OCI-M2 (cell line): ENCODE data around the gene ABLIM1.

ENCODE experiments used
- DNase-seq: peaks from one replicate; lab custom pipeline; 2025; ENCODE audit not compliant: unreplicated experiment; lab: John Stamatoyannopoulos, UW

Gene ABLIM1

GRCh38 chr10:114550756-114551635 is 107.1 kb downstream of the ABLIM1 start:
- DNase-seq = no peak

- DNase-seq = no peak
Observed at GRCh38 chr10:114548662-114549061, 109.4 kb downstream of the ABLIM1 start.

- no peak for DNase-seq
Observed at GRCh38 chr10:114547514-114547913, 110.6 kb downstream of the ABLIM1 start.

- no peak for DNase-seq
Observed at GRCh38 chr10:114547056-114547455, 111.0 kb downstream of the ABLIM1 start.

DNA sequence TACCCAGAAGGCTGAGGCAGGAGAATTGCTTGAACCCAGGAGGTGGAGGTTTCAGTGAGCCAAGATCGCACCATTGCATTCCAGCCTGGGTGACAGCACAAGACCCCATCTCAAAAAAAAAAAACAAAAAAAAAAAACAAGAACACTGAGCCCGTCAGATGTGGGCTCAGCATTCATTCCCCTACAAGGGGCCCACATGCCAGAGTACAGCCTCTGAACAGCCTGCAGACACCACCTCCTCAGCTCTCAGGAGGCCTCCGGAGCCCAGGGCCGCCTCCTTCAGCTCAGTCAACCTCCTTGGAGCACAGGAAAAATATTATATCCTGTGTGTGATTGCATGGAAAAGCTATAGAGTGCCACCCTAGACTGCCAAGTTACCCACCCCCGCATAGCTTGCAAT is 112.3 kb downstream of the ABLIM1 start:
- no peak for DNase-seq

DNA sequence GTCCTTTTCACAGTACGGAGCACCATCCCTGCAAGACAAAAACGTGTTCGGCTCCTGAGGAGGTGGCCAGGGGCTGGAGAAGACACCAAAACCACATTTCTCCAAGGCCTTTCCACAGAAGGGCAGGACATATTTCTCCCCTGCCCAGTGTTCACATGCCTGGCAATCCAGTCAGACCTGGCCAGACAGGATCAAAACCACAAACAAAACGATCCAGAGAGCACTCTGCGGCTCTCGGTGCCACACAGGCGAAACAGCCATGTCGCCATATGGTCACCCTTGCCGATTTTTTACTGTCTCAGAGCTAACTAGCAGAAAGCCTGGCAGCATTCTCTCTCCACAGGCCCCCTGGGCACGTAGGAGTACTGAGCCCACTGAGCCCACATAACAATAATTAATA is 113.0 kb downstream of the ABLIM1 start:
- DNase-seq = no peak

DNA sequence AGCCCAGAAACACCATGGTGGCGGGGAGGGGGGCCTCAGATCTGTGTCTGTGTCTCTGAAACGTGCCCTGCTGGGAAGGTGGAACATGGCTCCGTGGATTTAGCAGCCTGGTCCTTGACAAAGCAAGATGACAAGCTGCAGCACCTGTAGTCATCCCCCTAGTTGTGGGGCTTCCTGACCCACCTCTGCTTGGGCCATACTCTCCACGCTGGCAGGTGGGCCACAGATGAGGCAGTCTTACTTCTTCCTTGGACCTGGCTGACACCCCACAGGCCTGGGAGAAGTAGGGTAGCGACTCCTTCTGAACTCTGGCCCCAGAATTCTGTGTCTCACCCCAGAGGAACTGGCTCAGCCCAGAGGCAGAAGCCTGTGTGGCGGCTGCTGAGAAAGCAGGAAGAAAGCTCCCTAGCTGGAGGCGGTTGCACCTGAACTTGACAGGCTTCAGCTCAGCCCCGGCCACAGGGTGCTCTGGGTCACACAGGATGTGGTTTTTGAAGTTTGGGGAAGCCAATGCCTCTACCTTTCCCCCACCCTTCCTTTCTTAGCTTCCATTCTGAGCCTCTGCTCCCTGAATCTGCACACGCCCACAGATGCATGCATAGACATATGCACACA is 113.9 kb downstream of the ABLIM1 start:
- DNase-seq = no peak

DNA sequence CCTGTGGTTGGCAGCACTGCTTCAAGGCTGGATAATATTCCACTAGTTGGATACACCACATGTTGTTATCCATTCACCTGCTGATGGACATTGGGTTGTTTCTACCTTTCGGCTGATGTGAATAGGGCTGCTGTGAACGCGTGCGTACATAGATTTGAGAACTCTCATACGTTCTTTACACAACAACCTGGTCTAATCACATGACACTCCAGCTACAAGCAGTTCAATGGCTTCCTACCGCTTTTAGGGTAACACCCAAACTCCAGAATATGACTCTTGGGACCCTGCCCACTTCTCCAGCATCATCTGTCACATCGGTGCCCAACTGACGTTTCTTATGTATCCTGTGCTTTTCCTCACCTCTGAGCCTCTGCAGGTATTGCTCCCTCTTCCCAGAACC is 114.6 kb downstream of the ABLIM1 start:
- no peak for DNase-seq

DNA sequence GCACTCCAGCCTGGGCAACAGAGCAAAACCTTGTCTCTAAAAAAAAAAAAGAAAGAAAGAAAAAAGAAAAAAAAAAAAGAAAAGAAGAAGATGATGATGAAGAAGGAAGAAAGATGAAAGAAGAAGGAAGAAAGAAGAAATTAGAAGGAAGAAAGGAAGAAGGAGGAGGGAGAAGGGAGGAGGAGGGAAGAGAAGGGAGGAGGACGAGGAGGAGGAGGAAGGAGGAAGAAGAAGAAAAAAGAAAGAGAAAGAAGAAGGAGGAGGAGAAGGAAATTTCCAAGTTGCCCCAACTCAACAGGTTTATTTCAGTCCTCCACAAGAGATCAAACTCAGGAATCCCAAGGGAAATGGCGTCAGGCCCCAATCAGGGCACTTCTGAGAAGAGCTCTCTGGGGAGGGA is 115.7 kb downstream of the ABLIM1 start:
- no peak for DNase-seq

GRCh38 chr10:114541797-114542160 is 116.3 kb downstream of the ABLIM1 start:
- DNase-seq = no peak

DNA sequence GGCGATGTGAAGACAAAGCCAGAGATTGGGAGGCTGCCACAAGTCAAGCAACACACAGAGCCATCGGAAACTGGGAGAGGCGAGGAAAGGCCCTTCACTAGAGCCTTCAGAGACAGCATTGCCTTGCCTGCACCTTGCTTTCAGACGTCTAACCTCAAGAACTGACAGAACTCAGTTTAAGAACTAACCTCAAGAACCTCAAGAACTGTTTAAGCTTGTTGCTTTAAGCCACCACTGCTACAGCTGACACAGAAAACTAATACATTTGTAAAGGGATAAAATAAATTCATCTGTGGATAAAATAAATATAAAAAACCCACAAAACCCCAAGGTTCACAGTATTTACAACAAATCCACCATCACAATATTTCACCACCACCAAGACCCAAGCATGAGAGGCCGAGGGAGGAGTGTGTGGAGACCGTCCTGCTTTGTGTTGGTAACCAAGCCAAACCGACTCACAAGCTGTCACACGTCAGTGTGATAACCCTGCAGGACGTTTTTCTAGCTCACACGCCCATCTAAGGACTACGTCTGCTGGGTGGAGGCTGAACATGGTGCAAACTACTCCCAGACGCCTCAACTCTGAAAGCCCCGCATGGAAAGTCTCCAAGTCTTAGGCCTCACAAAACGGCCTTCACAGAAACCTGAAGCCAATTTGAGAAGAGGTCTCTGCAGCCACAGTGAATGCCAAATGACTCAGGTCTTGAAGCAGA is 116.8 kb downstream of the ABLIM1 start:
- no peak for DNase-seq

- no peak for DNase-seq
Observed at GRCh38 chr10:114540236-114540635, 117.8 kb downstream of the ABLIM1 start.

GRCh38 chr10:114539623-114540022 is 118.5 kb downstream of the ABLIM1 start:
- DNase-seq = no peak

GRCh38 chr10:114538181-114538906 is 119.7 kb downstream of the ABLIM1 start:
- DNase-seq = no peak

- DNase-seq = no peak
Observed at GRCh38 chr10:114537736-114538135, 120.3 kb downstream of the ABLIM1 start.

DNA sequence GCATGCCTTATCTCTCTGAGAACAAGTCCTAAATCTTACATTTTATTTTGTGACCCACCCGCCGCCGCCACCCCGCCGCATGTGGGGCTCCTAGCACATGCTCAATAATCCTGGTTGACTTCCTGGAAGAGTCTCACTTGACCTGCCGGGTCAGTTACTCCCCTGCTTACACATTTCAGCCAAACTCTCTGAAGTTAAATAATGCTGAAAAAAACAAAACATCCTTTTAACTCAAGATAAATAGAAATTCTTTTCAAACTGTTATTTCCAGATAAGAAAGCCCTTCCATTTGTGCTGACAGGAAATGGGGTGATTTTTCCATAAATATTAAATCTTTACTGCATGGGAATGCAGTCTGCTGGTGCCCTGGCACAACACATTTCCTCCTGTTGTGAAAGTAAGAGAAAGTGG is 123.5 kb downstream of the ABLIM1 start:
- DNase-seq = no peak

GRCh38 chr10:114532226-114532625 is 125.8 kb downstream of the ABLIM1 start:
- no peak for DNase-seq

DNA sequence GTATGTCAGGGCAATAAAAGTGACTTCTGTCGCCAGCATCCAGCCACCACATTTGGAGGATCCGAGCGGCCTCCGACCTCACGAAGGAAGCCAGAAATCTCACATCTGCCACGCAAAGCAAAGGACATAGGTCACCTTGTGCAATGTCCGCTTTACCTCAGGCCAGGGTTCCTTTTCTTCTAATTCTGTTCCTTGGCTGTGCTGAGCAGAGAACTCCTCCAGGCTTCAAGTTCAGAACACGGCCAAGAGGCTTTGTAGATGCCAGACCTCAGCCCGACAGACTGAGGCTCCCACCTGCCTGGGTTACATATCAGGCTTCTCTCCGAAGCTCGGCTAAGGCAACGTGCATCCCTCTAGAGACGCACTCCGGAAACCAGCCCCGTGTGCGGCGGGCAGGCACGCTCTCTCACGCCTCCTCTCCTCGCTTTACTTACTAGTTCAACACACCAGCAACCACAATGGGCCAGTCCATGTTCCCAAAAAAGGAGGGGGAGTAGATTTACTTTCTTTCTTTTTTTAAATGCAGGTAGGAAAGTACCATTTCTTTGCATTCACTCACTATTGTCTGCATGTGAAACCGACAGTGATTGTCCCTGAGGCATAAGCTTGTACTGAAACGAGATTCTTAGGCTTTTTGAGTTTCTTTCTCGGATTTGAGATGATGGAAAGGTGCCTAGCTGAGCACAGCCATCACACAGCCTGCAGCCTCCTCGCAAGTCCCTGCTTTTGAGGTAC is 131.4 kb downstream of the ABLIM1 start:
- DNase-seq = no peak

- DNase-seq = no peak
Observed at GRCh38 chr10:114526126-114526503, 132.0 kb downstream of the ABLIM1 start.

DNA sequence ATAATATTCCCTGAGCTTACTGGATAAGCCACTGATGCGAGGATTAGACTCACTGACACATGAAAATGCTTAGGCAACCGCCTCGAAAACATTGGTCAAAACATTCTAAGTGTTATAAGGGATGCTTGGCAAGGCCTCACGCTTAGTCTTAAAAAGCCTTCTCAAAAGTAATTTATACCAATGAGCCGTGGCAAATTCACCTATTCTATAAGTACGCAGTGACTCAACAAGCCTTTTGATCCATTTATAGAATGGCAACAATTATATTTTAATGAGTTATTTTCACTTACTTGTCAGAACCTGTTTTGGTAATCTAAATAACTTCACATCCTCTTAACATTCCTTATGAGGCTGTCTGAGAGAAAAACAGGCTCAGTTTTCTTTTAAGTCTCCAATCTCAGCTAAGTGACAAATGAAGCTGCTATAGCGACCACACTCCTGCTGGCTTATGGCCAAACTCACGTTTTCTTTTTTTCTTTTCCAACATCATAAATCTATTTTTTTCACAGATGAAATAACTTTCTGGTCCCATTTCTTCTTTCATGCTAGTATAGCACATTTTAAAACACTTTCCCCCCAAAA is 132.6 kb downstream of the ABLIM1 start:
- no peak for DNase-seq
